K562 (cell line): Measurements from ENCODE around the gene EPX. TPM values are rescaled to one million over a fixed set of nuclear protein-coding genes. Genes with fewer than 3 reads are reported as not detected.

ENCODE experiments used
- ATAC-seq: fragments of 200-7000 bp; cut with Tn5 transposase; 3 replicates; pipeline ENCODE4 v1.9.1; 2020; ENCODE audit warnings: moderate library complexity
- BruUV-seq: library from RNA; stranded (reverse); fragments of 400-500 nt; replicated peaks from 2 replicates; lab custom pipeline; 2021; lab: Mats Ljungman, UMichigan
- CTCF ChIA-PET: fragments of 300-600 bp; formaldehyde crosslinking; extraction: SDS; loops from one replicate; lab custom pipeline; 2021; ENCODE audit warnings: low intra/inter-chr PET ratio; lab: Yijun Ruan, JAX
- POLR2A ChIA-PET: fragments of 300-600, 350-650 bp; sonication (Branson Sonifier 250); formaldehyde crosslinking; extraction: SDS; loops from one replicate; lab custom pipeline; 2021; ENCODE audit warnings: antibody characterized with exemption, inconsistent platforms; lab: Yijun Ruan, JAX
- DNase-seq, 4 experiments: peaks; one replicate each; pipeline versions ENCODE4 v3.0.0 to v3.0.0-alpha.2; 2011 to 2018; ENCODE audit warnings: low spot score in 3 of 4, mixed read lengths in 3 of 4; ENCODE audit errors: extremely low read depth in 1 of 4
- FAIRE-seq: peaks from 2 replicates; lab custom pipeline; 2011; peaks lifted over from hg19 to GRCh38; lab: Jason Lieb, UNC
- H2AFZ ChIP-seq: 2 replicates; pipeline ENCODE4 v1.6.0; 2011; ENCODE audit warnings: low read depth, low read length, control low read depth, inconsistent platforms
- H3K27ac ChIP-seq: fragments of 200-600 bp; 3 replicates; pipeline ENCODE4 v1.8.0; 2011; ENCODE audit warnings: low read depth, mild to moderate bottlenecking, control low read depth, inconsistent platforms, low read length, moderate library complexity, mixed read lengths; ENCODE audit errors: extremely low read depth
- H3K27me3 ChIP-seq, 2 experiments: fragments of 300-600 bp in 1 of 2; 2 replicates in 1 of 2; 3 replicates in 1 of 2; pipeline versions ENCODE4 v1.6.0 to v1.8.0; 2011; ENCODE audit warnings: inconsistent platforms in 2 of 2, low read length in 2 of 2, mild to moderate bottlenecking in 1 of 2, mixed read lengths in 1 of 2, moderate library complexity in 1 of 2; ENCODE audit not compliant: control insufficient read depth in 2 of 2, insufficient read depth in 2 of 2
- H3K36me3 ChIP-seq: fragments of 300-600 bp; 3 replicates; pipeline ENCODE4 v1.8.0; 2011; ENCODE audit warnings: mild to moderate bottlenecking, low read length, inconsistent platforms; ENCODE audit not compliant: control insufficient read depth, insufficient read depth
- H3K4me1 ChIP-seq, 2 experiments: fragments of 200-600 bp in 1 of 2; replicated peaks in 1 of 2; 2 replicates in 1 of 2; 3 replicates in 1 of 2; pipeline versions ENCODE4 v1.5.1 to v1.8.0; 2011; ENCODE audit warnings: inconsistent platforms in 2 of 2, low read length in 2 of 2, mild to moderate bottlenecking in 1 of 2, mixed read lengths in 1 of 2, moderate library complexity in 1 of 2; ENCODE audit not compliant: control insufficient read depth in 2 of 2, insufficient read depth in 2 of 2
- H3K4me2 ChIP-seq: 2 replicates; pipeline ENCODE4 v1.6.1; 2011; ENCODE audit warnings: low read length, control low read depth, inconsistent platforms, mixed read lengths; ENCODE audit not compliant: insufficient read depth
- H3K4me3 ChIP-seq: fragments of 200-600 bp; sonication (generic), shearing (Covaris generic); 2 replicates; pipeline ENCODE4 v1.5.1; 2016; ENCODE audit warnings: control low read depth, inconsistent platforms
- H3K79me2 ChIP-seq: fragments of 200-600 bp; 3 replicates; pipeline ENCODE4 v1.8.0; 2011; ENCODE audit warnings: low read length, inconsistent platforms; ENCODE audit not compliant: control insufficient read depth, insufficient read depth
- H3K9ac ChIP-seq, 2 experiments: 2 replicates each; pipeline versions ENCODE4 v1.6.0 to v1.6.1; 2011; ENCODE audit warnings: low read depth in 2 of 2, low read length in 2 of 2, control low read depth in 1 of 2, inconsistent platforms in 1 of 2, mild to moderate bottlenecking in 1 of 2, mixed read lengths in 1 of 2; ENCODE audit not compliant: insufficient read depth in 1 of 2
- H3K9me1 ChIP-seq: one replicate; pipeline ENCODE4 v1.6.0; 2011; ENCODE audit warnings: inconsistent platforms, mild to moderate bottlenecking, low read length, moderate library complexity; ENCODE audit not compliant: control insufficient read depth, insufficient read depth
- H3K9me3 ChIP-seq: replicated peaks from 2 replicates; pipeline ENCODE4 v1.5.1; 2011; ENCODE audit warnings: low read depth, low read length, inconsistent platforms; ENCODE audit not compliant: control insufficient read depth, insufficient read depth
- H4K20me1 ChIP-seq: replicated peaks from 2 replicates; pipeline ENCODE4 v1.6.1; 2011; ENCODE audit warnings: low read length, inconsistent platforms, mixed read lengths; ENCODE audit not compliant: control insufficient read depth, insufficient read depth
- CREBBP ChIP-seq: IDR thresholded peaks from one replicate; pipeline ENCODE4 v1.6.1; 2012; ENCODE audit warnings: low read depth, mild to moderate bottlenecking, control low read depth, inconsistent platforms, low read length
- E2F8 ChIP-seq: fragments of 450-650 bp; IDR thresholded peaks from 2 replicates; pipeline ENCODE4 v1.7.1; 2018; ENCODE audit warnings: mild to moderate bottlenecking, low read depth; ENCODE audit not compliant: partially characterized antibody
- GTF2F1 ChIP-seq: IDR thresholded peaks from 2 replicates; pipeline ENCODE4 v1.6.1; 2011; ENCODE audit warnings: low read depth, low read length, improper control_type of control experiment
- HMBOX1 ChIP-seq: sonication (generic); IDR thresholded peaks from 2 replicates; pipeline ENCODE4 v1.6.1; 2016
- NBN ChIP-seq: fragments of 450-650 bp; IDR thresholded peaks from 2 replicates; pipeline ENCODE4 v1.6.1; 2016; ENCODE audit warnings: low read depth, mild to moderate bottlenecking
- SOX6 ChIP-seq: fragments of 450-650 bp; IDR thresholded peaks from 2 replicates; pipeline ENCODE4 v1.6.1; 2014; ENCODE audit warnings: mild to moderate bottlenecking
- SREBF2 ChIP-seq: sonication (generic); formaldehyde crosslinking; IDR thresholded peaks from 2 replicates; pipeline ENCODE4 v1.4.0; 2020; ENCODE audit warnings: mild to moderate bottlenecking, missing genetic modification reagents
- SRSF9 ChIP-seq: fragments of 200-400 bp; formaldehyde crosslinking; IDR thresholded peaks from 2 replicates; pipeline ENCODE4 v1.6.1; 2017; ENCODE audit warnings: low read depth, low read length, borderline replicate concordance
- TSHZ1 ChIP-seq: fragments of 250-450 bp; sonication (Bioruptor Pico); IDR thresholded peaks from 2 replicates; pipeline ENCODE4 v1.4.0; 2020; ENCODE audit warnings: mild to moderate bottlenecking, moderate library complexity
- ZMIZ1 ChIP-seq, 2 experiments: fragments of 150-350 bp in 1 of 2; IDR thresholded peaks; 2 replicates each; pipeline ENCODE4 v1.6.1; 2012 to 2016; ENCODE audit warnings: low read depth in 2 of 2, low read length in 2 of 2, mild to moderate bottlenecking in 1 of 2, moderate library complexity in 1 of 2
- ZNF586 ChIP-seq: fragments of 450-650 bp; formaldehyde crosslinking; conservative IDR thresholded peaks from 2 replicates; pipeline ENCODE4 v1.4.0; 2020; ENCODE audit warnings: mild to moderate bottlenecking, moderate library complexity
- ZNF766 ChIP-seq: fragments of 200-800 bp; sonication (Bioruptor generic); conservative IDR thresholded peaks from 2 replicates; pipeline ENCODE4 v1.6.1; 2016; ENCODE audit warnings: missing genetic modification characterization, missing compliant biosample characterization
- WGBS: fragments of 100-300 bp; shearing (Covaris generic); methylation state at CpG from one replicate; pipeline ENCODE4 v1.1.6; 2016; ENCODE audit warnings: low coverage, mixed read lengths; ENCODE audit not compliant: insufficient coverage; ENCODE audit errors: missing lambda C conversion rate; 5-methylcytosine and 5-hydroxymethylcytosine counted together
- in situ Hi-C: fragments of 300-500 bp; cut with MboI; formaldehyde crosslinking; loops from 4 replicates; pipeline ENCODE4 v1.15.0; 2018; ENCODE audit warnings: inconsistent platforms, mixed read lengths
- intact Hi-C: fragments of 100-400 bp; cut with micrococcal nuclease; formaldehyde crosslinking; loops from 2 replicates; pipeline ENCODE4 v1.14.2; 2022
- polyA plus RNA-seq, 8 experiments: library from polyadenylated mRNA; depleted of rRNA in 4 of 8; stranded (reverse) in 5 of 8; unstranded in 3 of 8; fragments of >200 nt; fragmentation: Nextera tagmentation in 2 of 8; fragmentation: Illumina TruSeq in 1 of 8; extraction: Ambion mirVana in 2 of 8; extraction: Trizol in 1 of 8; gene quantifications; 2 replicates each; pipeline versions ENCODE4 v1.2.1 to v1.2.3, GENCODE V29; 2011 to 2014; ENCODE audit warnings: inconsistent platforms in 1 of 8, missing spikeins in 1 of 8
- total RNA-seq, 7 experiments: library from RNA; depleted of rRNA in 6 of 7; stranded (reverse); fragments of >200 nt in 6 of 7; fragmentation: Illumina TruSeq in 2 of 7; extraction: Trizol in 2 of 7; gene quantifications; 2 replicates each; pipeline versions ENCODE4 v1.2.1 to v1.2.3, GENCODE V29; 2011 to 2021; ENCODE audit warnings: low replicate concordance in 1 of 7

EPX gene
- total and polyA plus RNA-seq, 9 of the 15 experiments (the other 6 are each of a cell fraction or from before 2014, with no cell fraction given): 0.07 to 0.33 (median 0.19) TPM; not detected in 3

- Histone ChIP-seq H3K4me3 (no peak overlapping the region), H3K36me3 (peaks cover 37% of the 10 kb centered on the region; the same call in 2 of the 3 replicates), H4K20me1 (no peaks in the 10 kb centered on the region), H3K27me3 (no peaks in the 10 kb centered on the region), H3K4me1 (no peaks in the 10 kb centered on the region), H3K79me2 (no peaks in the 10 kb centered on the region), H3K27ac (no peak overlapping the region), H3K9me3 (no peaks in the 10 kb centered on the region), H3K9ac (no peak overlapping the region), H2AFZ (no peak overlapping the region), H3K4me2 (no peak overlapping the region), H3K9me1 (no peaks in the 10 kb centered on the region)
- intact Hi-C loops (no loop called here), in situ Hi-C loops (no loop called here)
- 85% methylated on average over 11 of the region's 11 CpGs for WGBS
- ATAC-seq (no peak), FAIRE-seq (no peak), DNase-seq (no peak)
- ChIA-PET POLR2A (interaction anchor here (1.2 kb wide), 1 partner anchor 9 kb away, joined by 3 read pairs; no protein-coding TSS in a partner anchor), CTCF (no interaction called here)
- no TSS peak for BruUV-seq
- no peak for TF ChIP-seq SREBF2 (CRISPR knock-in tag)
- no peak for TF ChIP-seq ZNF586 (CRISPR knock-in tag)
- TF ChIP-seq E2F8: no peak
- TF ChIP-seq CREBBP: no peak
- no peak for TF ChIP-seq HMBOX1
- no peak for TF ChIP-seq NBN
- no peak for TF ChIP-seq SOX6
- TF ChIP-seq GTF2F1: no peak
- TF ChIP-seq TSHZ1: no peak
- TF ChIP-seq SRSF9: no peak
- TF ChIP-seq ZNF766 (CRISPR knock-in tag): no peak
- no peak for TF ChIP-seq ZMIZ1 (IDR thresholded peaks at IDR 0.05; ENCODE audit: low read depth in 2 of 2, low read length in 2 of 2)
Measured at GRCh38 chr17:58205936-58206335, 13.4 kb downstream of the EPX start.
